Measurements from ENCODE around the gene FBXL15. TPM values are rescaled to one million over a fixed set of nuclear protein-coding genes. Genes with fewer than 3 reads are reported as not detected.

FBXL15 gene
- total and polyA plus RNA-seq, 2 donors (not counting 1 experiment from before 2014, with no cell fraction given): 15.5 to 20.7 TPM

GRCh38 chr10:102379383-102379782 lies 41.3 kb upstream of the FBXL15 start:
- no peaks in the 10 kb centered on the region for H3K9me3 Mint-ChIP-seq (ENCODE audit: insufficient read depth)
- no peak for TF ChIP-seq EZH2 (IDR thresholded peaks at IDR 0.05; ENCODE audit: borderline replicate concordance, insufficient read depth, low read depth, low read length, poor library complexity, severe bottlenecking)
- TF ChIP-seq, protein P1, sequence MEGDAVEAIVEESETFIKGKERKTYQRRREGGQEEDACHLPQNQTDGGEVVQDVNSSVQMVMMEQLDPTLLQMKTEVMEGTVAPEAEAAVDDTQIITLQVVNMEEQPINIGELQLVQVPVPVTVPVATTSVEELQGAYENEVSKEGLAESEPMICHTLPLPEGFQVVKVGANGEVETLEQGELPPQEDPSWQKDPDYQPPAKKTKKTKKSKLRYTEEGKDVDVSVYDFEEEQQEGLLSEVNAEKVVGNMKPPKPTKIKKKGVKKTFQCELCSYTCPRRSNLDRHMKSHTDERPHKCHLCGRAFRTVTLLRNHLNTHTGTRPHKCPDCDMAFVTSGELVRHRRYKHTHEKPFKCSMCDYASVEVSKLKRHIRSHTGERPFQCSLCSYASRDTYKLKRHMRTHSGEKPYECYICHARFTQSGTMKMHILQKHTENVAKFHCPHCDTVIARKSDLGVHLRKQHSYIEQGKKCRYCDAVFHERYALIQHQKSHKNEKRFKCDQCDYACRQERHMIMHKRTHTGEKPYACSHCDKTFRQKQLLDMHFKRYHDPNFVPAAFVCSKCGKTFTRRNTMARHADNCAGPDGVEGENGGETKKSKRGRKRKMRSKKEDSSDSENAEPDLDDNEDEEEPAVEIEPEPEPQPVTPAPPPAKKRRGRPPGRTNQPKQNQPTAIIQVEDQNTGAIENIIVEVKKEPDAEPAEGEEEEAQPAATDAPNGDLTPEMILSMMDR (IDR thresholded peaks at IDR 0.05): no peak
- no peak overlapping the region for H3K27ac Mint-ChIP-seq
- H3K4me1 Mint-ChIP-seq: peaks cover 4% of the 10 kb centered on the region
- Histone ChIP-seq H3K9ac (ENCODE audit: low read length) (no peak overlapping the region), H3K79me2 (ENCODE audit: control insufficient read depth, insufficient read depth, low read length) (no peaks in the 10 kb centered on the region), H2AFZ (ENCODE audit: insufficient read depth, low read depth, low read length, poor library complexity, severe bottlenecking) (no peak overlapping the region), H3K9me3 (ENCODE audit: control extremely low read depth in 1 of 3, control insufficient read depth in 2 of 3, insufficient read depth in 1 of 3, low read length in 2 of 3) (no peaks in the 10 kb centered on the region), H3K4me2 (replicated peaks; ENCODE audit: low read depth, low read length, poor library complexity, severe bottlenecking) (no peak overlapping the region), H3K27me3 (replicated peaks in 1 of 4; ENCODE audit: control extremely low read depth in 1 of 4, control insufficient read depth in 3 of 4, insufficient read depth in 4 of 4, low read length in 3 of 4) (no peaks in the 10 kb centered on the region), H4K20me1 (ENCODE audit: control insufficient read depth, insufficient read depth, low read length, poor library complexity, severe bottlenecking) (no peaks in the 10 kb centered on the region), H3K4me3 (ENCODE audit: control extremely low read depth in 1 of 5, extremely low read depth in 1 of 5, insufficient read depth in 1 of 5, low read depth in 2 of 5, low read length in 4 of 5) (no peak overlapping the region), H3K4me1 (ENCODE audit: control insufficient read depth in 2 of 2, insufficient read depth in 2 of 2, low read length in 2 of 2) (peaks cover 0 to 3% of the 10 kb centered on the region in 2 donors), H3K36me3 (replicated peaks in 1 of 2; ENCODE audit: control extremely low read depth in 1 of 2, control insufficient read depth in 1 of 2, extremely low read depth in 1 of 2, insufficient read depth in 2 of 2, low read length in 1 of 2) (peaks cover 0 to 55% of the 10 kb centered on the region in 2 experiments), H3K27ac (ENCODE audit: low read length in 2 of 2) (no peak overlapping the region)
- ChIA-PET CTCF (interaction anchor here (2.0 to 2.7 kb wide), 2 partner anchors 11 to 205 kb away, joined by 7 to 8 read pairs; no protein-coding TSS in a partner anchor), POLR2A (no interaction called here)
- no peak for DNase-seq
- no peak for ATAC-seq (ENCODE audit: low read depth)
- WGBS (ENCODE audit: insufficient coverage): 98% methylated on average over 6 of the region's 6 CpGs
- no peak overlapping the region for H3K4me3 Mint-ChIP-seq
- intact Hi-C loops (cut with micrococcal nuclease): no loop called here
- no peaks in the 10 kb centered on the region for H3K27me3 Mint-ChIP-seq

GRCh38 chr10:102381983-102382382 lies 38.7 kb upstream of the FBXL15 start:
- H3K9me3 ChIP-seq (ENCODE audit: control extremely low read depth in 1 of 3, control insufficient read depth in 2 of 3, insufficient read depth in 1 of 3, low read length in 2 of 3): no peaks in the 10 kb centered on the region
- ATAC-seq (ENCODE audit: low read depth) (no peak), DNase-seq (no peak)
- peaks cover 0 to 37% of the 10 kb centered on the region in 2 experiments for H3K36me3 ChIP-seq (replicated peaks in 1 of 2; ENCODE audit: control extremely low read depth in 1 of 2, control insufficient read depth in 1 of 2, extremely low read depth in 1 of 2, insufficient read depth in 2 of 2, low read length in 1 of 2)
- Mint-ChIP-seq H3K27ac (no peak overlapping the region), H3K4me3 (no peak overlapping the region), H3K4me1 (peaks cover 12% of the 10 kb centered on the region), H3K9me3 (ENCODE audit: insufficient read depth) (no peaks in the 10 kb centered on the region), H3K27me3 (no peaks in the 10 kb centered on the region)
- ChIA-PET POLR2A (interaction anchor here (0.9 to 1.1 kb wide), 2 partner anchors 11 to 81 kb away, joined by 3 to 4 read pairs; no protein-coding TSS in a partner anchor), CTCF (interaction anchor here (2.0 kb wide), 1 partner anchor 17 kb away, joined by 10 read pairs; no protein-coding TSS in a partner anchor)
- H3K27me3 ChIP-seq (replicated peaks in 1 of 4; ENCODE audit: control extremely low read depth in 1 of 4, control insufficient read depth in 3 of 4, insufficient read depth in 4 of 4, low read length in 3 of 4): no peaks in the 10 kb centered on the region
- no peaks in the 10 kb centered on the region for H3K79me2 ChIP-seq (ENCODE audit: control insufficient read depth, insufficient read depth, low read length)
- no peak overlapping the region for H3K4me3 ChIP-seq (ENCODE audit: control extremely low read depth in 1 of 5, extremely low read depth in 1 of 5, insufficient read depth in 1 of 5, low read depth in 2 of 5, low read length in 4 of 5)
- H3K27ac ChIP-seq (ENCODE audit: low read length in 2 of 2): no peak overlapping the region
- no peak overlapping the region for H3K4me2 ChIP-seq (replicated peaks; ENCODE audit: low read depth, low read length, poor library complexity, severe bottlenecking)
- no peak overlapping the region for H2AFZ ChIP-seq (ENCODE audit: insufficient read depth, low read depth, low read length, poor library complexity, severe bottlenecking)
- H3K4me1 ChIP-seq (ENCODE audit: control insufficient read depth in 2 of 2, insufficient read depth in 2 of 2, low read length in 2 of 2): peaks cover 0 to 8% of the 10 kb centered on the region in 2 donors
- intact Hi-C loops (cut with micrococcal nuclease): no loop called here
- TF ChIP-seq, protein P1 (IDR thresholded peaks at IDR 0.05): no peak
- no peak overlapping the region for H3K9ac ChIP-seq (ENCODE audit: low read length)
- H4K20me1 ChIP-seq (ENCODE audit: control insufficient read depth, insufficient read depth, low read length, poor library complexity, severe bottlenecking): no peaks in the 10 kb centered on the region
- WGBS (ENCODE audit: insufficient coverage): 93% methylated on average over 9 of the region's 9 CpGs

Data from B cell (primary cell).